Measurements from ENCODE around the gene NBEA. TPM values are rescaled to one million over a fixed set of nuclear protein-coding genes. Genes with fewer than 3 reads are reported as not detected.

The NBEA gene
- total RNA-seq, 1 experiment from 2014 or later: 0.51 TPM

- no peak for DNase-seq (ENCODE audit: low read depth)
- in situ Hi-C loops (cut with HindIII; ENCODE audit: low pct_unique_long_range_greater_than_20kb, low sequenced_read_pairs): no loop called here
Measured at GRCh38 chr13:35211949-35212348, 269.9 kb downstream of the NBEA start.

- no peak for DNase-seq (ENCODE audit: low read depth)
- in situ Hi-C loops (cut with HindIII; ENCODE audit: low pct_unique_long_range_greater_than_20kb, low sequenced_read_pairs): no loop called here
Measured at GRCh38 chr13:35213911-35214310, 271.8 kb downstream of the NBEA start.

GRCh38 chr13:35216131-35216530 is 274.1 kb downstream of the NBEA start:
- no peak for DNase-seq (ENCODE audit: low read depth)
- in situ Hi-C loops (cut with HindIII; ENCODE audit: low pct_unique_long_range_greater_than_20kb, low sequenced_read_pairs): no loop called here

GRCh38 chr13:35219021-35219420 is 277.0 kb downstream of the NBEA start:
- in situ Hi-C loops (cut with HindIII; ENCODE audit: low pct_unique_long_range_greater_than_20kb, low sequenced_read_pairs): no loop called here
- no peak for DNase-seq (ENCODE audit: low read depth)

GRCh38 chr13:35225159-35225558 is 283.1 kb downstream of the NBEA start:
- in situ Hi-C loops (cut with HindIII; ENCODE audit: low pct_unique_long_range_greater_than_20kb, low sequenced_read_pairs): no loop called here
- no peak for DNase-seq (ENCODE audit: low read depth)

GRCh38 chr13:35225582-35225981 is 283.5 kb downstream of the NBEA start:
- in situ Hi-C loops (cut with HindIII; ENCODE audit: low pct_unique_long_range_greater_than_20kb, low sequenced_read_pairs): no loop called here
- DNase-seq (ENCODE audit: low read depth): no peak

GRCh38 chr13:35228536-35228935 is 286.5 kb downstream of the NBEA start:
- no peak for DNase-seq (ENCODE audit: low read depth)
- in situ Hi-C loops (cut with HindIII; ENCODE audit: low pct_unique_long_range_greater_than_20kb, low sequenced_read_pairs): no loop called here

GRCh38 chr13:35231426-35231825 is 289.4 kb downstream of the NBEA start:
- no peak for DNase-seq (ENCODE audit: low read depth)
- in situ Hi-C loops (cut with HindIII; ENCODE audit: low pct_unique_long_range_greater_than_20kb, low sequenced_read_pairs): no loop called here

GRCh38 chr13:35238274-35238673 is 296.2 kb downstream of the NBEA start:
- no peak for DNase-seq (ENCODE audit: low read depth)
- in situ Hi-C loops (cut with HindIII; ENCODE audit: low pct_unique_long_range_greater_than_20kb, low sequenced_read_pairs): no loop called here

- in situ Hi-C loops (cut with HindIII; ENCODE audit: low pct_unique_long_range_greater_than_20kb, low sequenced_read_pairs): no loop called here
- DNase-seq (ENCODE audit: low read depth): no peak
Measured at GRCh38 chr13:35252536-35253205, 310.6 kb downstream of the NBEA start.

- in situ Hi-C loops (cut with HindIII; ENCODE audit: low pct_unique_long_range_greater_than_20kb, low sequenced_read_pairs): no loop called here
- no peak for DNase-seq (ENCODE audit: low read depth)
Measured at GRCh38 chr13:35255241-35255640, 313.2 kb downstream of the NBEA start.

- no peak for DNase-seq (ENCODE audit: low read depth)
- in situ Hi-C loops (cut with HindIII; ENCODE audit: low pct_unique_long_range_greater_than_20kb, low sequenced_read_pairs): no loop called here
Measured at GRCh38 chr13:35256459-35257148, 314.5 kb downstream of the NBEA start.

GRCh38 chr13:35260316-35260715 is 318.2 kb downstream of the NBEA start:
- in situ Hi-C loops (cut with HindIII; ENCODE audit: low pct_unique_long_range_greater_than_20kb, low sequenced_read_pairs): no loop called here
- no peak for DNase-seq (ENCODE audit: low read depth)

- in situ Hi-C loops (cut with HindIII; ENCODE audit: low pct_unique_long_range_greater_than_20kb, low sequenced_read_pairs): no loop called here
- DNase-seq (ENCODE audit: low read depth): no peak
Measured at GRCh38 chr13:35266412-35266811, 324.3 kb downstream of the NBEA start.

GRCh38 chr13:35278917-35279316 is 336.8 kb downstream of the NBEA start:
- in situ Hi-C loops (cut with HindIII; ENCODE audit: low pct_unique_long_range_greater_than_20kb, low sequenced_read_pairs): no loop called here
- DNase-seq (ENCODE audit: low read depth): no peak

GRCh38 chr13:35279500-35279899 is 337.4 kb downstream of the NBEA start:
- in situ Hi-C loops (cut with HindIII; ENCODE audit: low pct_unique_long_range_greater_than_20kb, low sequenced_read_pairs): no loop called here

GRCh38 chr13:35283856-35284255 is 341.8 kb downstream of the NBEA start:
- no peak for DNase-seq (ENCODE audit: low read depth)
- in situ Hi-C loops (cut with HindIII; ENCODE audit: low pct_unique_long_range_greater_than_20kb, low sequenced_read_pairs): no loop called here

More at GRCh38 chr13:35279500-35279899, 337.4 kb downstream of the NBEA start:
- DNase-seq (ENCODE audit: low read depth): no peak

- in situ Hi-C loops (cut with HindIII; ENCODE audit: low pct_unique_long_range_greater_than_20kb, low sequenced_read_pairs): no loop called here
- DNase-seq (ENCODE audit: low read depth): no peak
Measured at GRCh38 chr13:35285677-35286076, 343.6 kb downstream of the NBEA start.

GRCh38 chr13:35292329-35292728 is 350.3 kb downstream of the NBEA start:
- no peak for DNase-seq (ENCODE audit: low read depth)
- in situ Hi-C loops (cut with HindIII; ENCODE audit: low pct_unique_long_range_greater_than_20kb, low sequenced_read_pairs): no loop called here

Data from Caki2 (cell line).